OCI-LY3 (cell line): ENCODE data around the gene ASB1.
"Not testable (repeated sequence)": the region's sequence is repeated elsewhere in the genome, so short reads cannot be mapped to it uniquely, and the experiment has no call there.

Source experiments
- H2AFZ ChIP-seq: fragments of 200-600, 300-600 bp; shearing (Covaris generic); 2 replicates; pipeline ENCODE4 v1.6.0; 2014; ENCODE audit warnings: antibody characterized with exemption, low read depth, low read length
- H3K27ac ChIP-seq: fragments of 200-600, 300-600 bp; sonication (generic); 2 replicates; pipeline ENCODE4 v1.5.1; 2014; ENCODE audit warnings: mild to moderate bottlenecking, low read length, moderate library complexity, mixed read lengths
- H3K27me3 ChIP-seq: fragments of 200-600, 300-600 bp; sonication (generic); 2 replicates; pipeline ENCODE4 v1.6.1; 2014; ENCODE audit warnings: low read depth, low read length, mixed read lengths
- H3K36me3 ChIP-seq: fragments of 200-600, 300-600 bp; sonication (generic); replicated peaks from 2 replicates; pipeline ENCODE3; 2014; ENCODE audit warnings: low read depth, low read length, mixed read lengths
- H3K4me1 ChIP-seq: fragments of 300-600, 200-600 bp; sonication (generic); 2 replicates; pipeline ENCODE4 v1.6.1; 2014; ENCODE audit warnings: low read length, mixed read lengths
- H3K4me2 ChIP-seq: fragments of 200-600, 300-600 bp; sonication (generic); 2 replicates; pipeline ENCODE4 v1.6.1; 2014; ENCODE audit warnings: low read length, mixed read lengths
- H3K4me3 ChIP-seq: fragments of 300-600, 200-600 bp; sonication (generic); 2 replicates; pipeline ENCODE4 v1.5.1; 2014; ENCODE audit warnings: antibody characterized with exemption, mild to moderate bottlenecking, low read length, moderate library complexity
- H3K79me2 ChIP-seq: fragments of 300-600, 200-600 bp; shearing (Covaris generic); 2 replicates; pipeline ENCODE4 v1.6.1; 2014; ENCODE audit warnings: mild to moderate bottlenecking, low read length, mixed read lengths
- H3K9ac ChIP-seq: fragments of 300-600, 200-600 bp; shearing (Covaris generic); 2 replicates; pipeline ENCODE4 v1.6.0; 2014; ENCODE audit warnings: mild to moderate bottlenecking, low read length, moderate library complexity
- H3K9me3 ChIP-seq: fragments of 200-600, 300-600 bp; shearing (Covaris generic); 2 replicates; pipeline ENCODE4 v1.6.1; 2014; ENCODE audit warnings: low read length, mixed read lengths; ENCODE audit not compliant: insufficient read depth
- H4K20me1 ChIP-seq: fragments of 200-600, 300-600 bp; sonication (generic); 2 replicates; pipeline ENCODE4 v1.6.1; 2016; ENCODE audit warnings: low read length, mixed read lengths; ENCODE audit not compliant: insufficient read depth
- EZH2phosphoT487 ChIP-seq: fragments of 200-600 bp; shearing (Covaris generic); IDR thresholded peaks from 2 replicates; pipeline ENCODE4 v1.6.1; 2018; ENCODE audit warnings: antibody characterized with exemption, mixed run types, low read depth
- TF ChIP-seq, protein P1 (sequence below): fragments of 200-600, 300-600 bp; sonication (generic); IDR thresholded peaks from 2 replicates; pipeline ENCODE4 v1.5.1; 2014; ENCODE audit warnings: antibody characterized with exemption, low read length, low read depth

The ASB1 gene

GRCh38 chr2:238404406-238405216 is 22.1 kb upstream of the ASB1 start:
- Histone ChIP-seq H4K20me1 (no peaks in the 10 kb centered on the region), H3K9ac (no peak overlapping the region), H3K27ac (no peak overlapping the region), H2AFZ (no peak overlapping the region), H3K79me2 (no peaks in the 10 kb centered on the region), H3K4me1 (no peaks in the 10 kb centered on the region), H3K27me3 (no peaks in the 10 kb centered on the region), H3K4me2 (no peak overlapping the region), H3K9me3 (no peaks in the 10 kb centered on the region), H3K36me3 (no peaks in the 10 kb centered on the region), H3K4me3 (no peak overlapping the region)
- TF ChIP-seq, protein P1, sequence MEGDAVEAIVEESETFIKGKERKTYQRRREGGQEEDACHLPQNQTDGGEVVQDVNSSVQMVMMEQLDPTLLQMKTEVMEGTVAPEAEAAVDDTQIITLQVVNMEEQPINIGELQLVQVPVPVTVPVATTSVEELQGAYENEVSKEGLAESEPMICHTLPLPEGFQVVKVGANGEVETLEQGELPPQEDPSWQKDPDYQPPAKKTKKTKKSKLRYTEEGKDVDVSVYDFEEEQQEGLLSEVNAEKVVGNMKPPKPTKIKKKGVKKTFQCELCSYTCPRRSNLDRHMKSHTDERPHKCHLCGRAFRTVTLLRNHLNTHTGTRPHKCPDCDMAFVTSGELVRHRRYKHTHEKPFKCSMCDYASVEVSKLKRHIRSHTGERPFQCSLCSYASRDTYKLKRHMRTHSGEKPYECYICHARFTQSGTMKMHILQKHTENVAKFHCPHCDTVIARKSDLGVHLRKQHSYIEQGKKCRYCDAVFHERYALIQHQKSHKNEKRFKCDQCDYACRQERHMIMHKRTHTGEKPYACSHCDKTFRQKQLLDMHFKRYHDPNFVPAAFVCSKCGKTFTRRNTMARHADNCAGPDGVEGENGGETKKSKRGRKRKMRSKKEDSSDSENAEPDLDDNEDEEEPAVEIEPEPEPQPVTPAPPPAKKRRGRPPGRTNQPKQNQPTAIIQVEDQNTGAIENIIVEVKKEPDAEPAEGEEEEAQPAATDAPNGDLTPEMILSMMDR: no peak
- no peak for TF ChIP-seq EZH2phosphoT487

GRCh38 chr2:238405217-238405555 is 21.5 kb upstream of the ASB1 start:
- H3K27ac ChIP-seq, H4K20me1 ChIP-seq, H2AFZ ChIP-seq, H3K9me3 ChIP-seq, H3K79me2 ChIP-seq, H3K4me1 ChIP-seq, H3K4me3 ChIP-seq, H3K27me3 ChIP-seq, H3K36me3 ChIP-seq, H3K4me2 ChIP-seq, H3K9ac ChIP-seq: not testable (repeated sequence)

DNA sequence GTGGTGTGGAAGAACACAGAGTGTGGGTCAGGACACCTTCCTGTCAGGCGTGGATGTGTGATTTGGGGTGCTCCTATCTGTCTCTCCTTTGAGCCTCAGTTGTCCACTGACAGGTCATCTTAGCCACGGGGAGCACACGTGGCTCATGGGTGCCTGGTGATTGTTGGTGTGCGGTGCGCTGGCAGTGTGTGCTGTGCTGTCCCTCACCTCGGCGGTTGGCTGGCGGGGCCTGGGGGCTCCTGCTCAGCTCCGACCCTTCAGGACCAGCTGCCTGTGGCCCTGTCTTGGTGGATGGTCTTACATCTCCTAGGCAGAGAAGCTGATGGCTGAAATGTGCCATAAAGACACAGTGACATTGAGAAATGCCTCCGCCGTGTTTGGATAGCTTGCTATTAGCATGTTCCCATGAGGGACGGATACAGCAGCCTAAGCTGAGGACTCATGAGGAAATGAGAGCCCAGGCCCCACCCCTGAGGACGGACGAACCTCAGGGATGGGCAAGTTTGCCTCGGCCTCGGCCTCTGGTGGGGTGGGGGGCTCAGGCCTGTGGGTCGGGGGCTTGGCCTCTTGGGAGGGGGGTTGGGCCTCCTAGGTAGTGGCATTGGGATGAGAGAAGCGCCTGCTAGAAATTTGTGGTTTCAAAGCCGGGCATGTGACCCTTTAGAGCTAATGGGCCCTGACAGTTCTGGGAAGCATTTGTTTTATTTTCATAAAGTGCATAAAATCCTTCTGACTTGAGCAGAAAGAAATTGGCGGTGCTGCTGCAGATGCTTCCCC is 20.3 kb upstream of the ASB1 start:
- no peak overlapping the region for H3K27ac ChIP-seq
- H3K27me3 ChIP-seq: no peaks in the 10 kb centered on the region
- no peak overlapping the region for H3K4me3 ChIP-seq
- H4K20me1 ChIP-seq: no peaks in the 10 kb centered on the region
- H3K79me2 ChIP-seq: no peaks in the 10 kb centered on the region
- H3K36me3 ChIP-seq: no peaks in the 10 kb centered on the region
- H3K4me2 ChIP-seq: no peak overlapping the region
- TF ChIP-seq EZH2phosphoT487: no peak
- TF ChIP-seq, protein P1: no peak
- no peaks in the 10 kb centered on the region for H3K9me3 ChIP-seq
- H3K9ac ChIP-seq: no peak overlapping the region
- H2AFZ ChIP-seq: no peak overlapping the region
- H3K4me1 ChIP-seq: no peaks in the 10 kb centered on the region

DNA sequence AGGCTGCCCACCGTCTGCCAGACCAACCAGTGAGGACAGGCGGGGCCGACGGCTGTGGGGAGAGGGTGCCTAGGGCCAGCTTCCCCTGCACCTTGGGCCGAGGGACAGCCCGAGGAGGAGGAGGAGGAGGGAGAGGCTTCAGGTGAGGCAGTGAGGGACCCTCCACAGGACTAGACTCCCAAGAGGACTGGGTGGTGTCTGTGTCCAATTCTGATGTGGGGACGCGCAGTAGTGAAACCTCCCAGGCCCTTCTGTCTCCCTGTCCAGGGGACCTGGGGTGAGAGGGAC is 19.8 kb upstream of the ASB1 start:
- Histone ChIP-seq H3K27ac (no peak overlapping the region), H3K9me3 (no peaks in the 10 kb centered on the region), H3K9ac (no peak overlapping the region), H3K4me2 (no peak overlapping the region), H3K4me3 (no peak overlapping the region), H3K36me3 (no peaks in the 10 kb centered on the region), H3K79me2 (no peaks in the 10 kb centered on the region), H4K20me1 (no peaks in the 10 kb centered on the region), H3K27me3 (no peaks in the 10 kb centered on the region), H3K4me1 (no peaks in the 10 kb centered on the region), H2AFZ (no peak overlapping the region)
- TF ChIP-seq EZH2phosphoT487: no peak
- TF ChIP-seq, protein P1: no peak
